Measurements from ENCODE around the gene EPB41L4A.

The EPB41L4A gene

DNA sequence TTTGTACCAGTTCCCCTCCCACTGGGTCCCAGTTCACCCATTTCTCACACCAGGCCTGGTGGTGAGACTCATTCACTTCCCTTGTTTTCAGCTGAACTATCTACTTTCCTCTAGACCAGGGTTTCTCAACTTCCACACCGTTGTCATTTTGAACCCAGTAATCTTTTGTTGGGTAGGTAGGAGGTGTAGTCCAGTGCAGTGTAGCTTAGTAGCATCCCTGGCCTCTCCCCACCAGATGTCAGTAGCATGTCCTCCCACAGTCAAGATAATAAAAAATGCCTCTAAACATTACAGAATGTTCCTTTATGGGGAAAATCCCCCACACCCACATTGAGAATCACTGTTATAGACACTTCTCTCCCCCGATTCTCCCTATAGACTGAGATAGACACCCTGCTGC is 299.1 kb downstream of the EPB41L4A start:
- no peak overlapping the region for H3K9ac ChIP-seq (ENCODE audit: low read length in 5 of 5)
- H3K27me3 ChIP-seq (ENCODE audit: control insufficient read depth in 5 of 5, insufficient read depth in 4 of 5, low read length in 5 of 5), result no peaks in the 10 kb centered on the region
- H3K36me3 ChIP-seq (ENCODE audit: control insufficient read depth in 5 of 5, insufficient read depth in 5 of 5, low read length in 5 of 5), result no peaks in the 10 kb centered on the region
- H3K4me1 ChIP-seq (ENCODE audit: control insufficient read depth in 5 of 5, insufficient read depth in 5 of 5, low read length in 5 of 5), result peaks cover 0 to 7% (median 0%) of the 10 kb centered on the region in 5 donors
- peaks cover 0 to 13% (median 8%) of the 10 kb centered on the region in 5 donors for H3K9me3 ChIP-seq (ENCODE audit: control insufficient read depth in 5 of 5, low read length in 5 of 5)
- no peak overlapping the region for H3K4me3 ChIP-seq (ENCODE audit: low read depth in 1 of 5, low read length in 5 of 5)
- no peak overlapping the region for H3K27ac ChIP-seq (ENCODE audit: low read depth, low read length)

DNA sequence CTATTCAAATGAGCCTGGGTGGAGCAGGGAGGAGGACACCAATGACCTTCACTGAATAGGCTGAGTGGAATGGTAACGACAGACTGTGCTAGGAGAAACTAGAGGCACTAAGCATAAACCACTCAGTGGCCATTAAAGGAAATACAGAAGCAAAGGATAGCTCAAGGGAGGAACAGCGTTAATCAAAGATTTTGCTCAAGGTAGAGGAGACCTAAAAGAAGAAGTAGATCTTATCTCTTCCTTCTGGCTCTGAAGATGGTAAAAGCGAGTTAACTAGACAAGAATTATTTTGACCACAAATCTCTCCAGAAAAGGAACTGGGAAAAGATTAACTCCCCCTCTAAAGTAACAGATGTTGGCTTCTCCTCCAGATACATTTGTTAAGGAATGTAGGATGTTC is 299.6 kb downstream of the EPB41L4A start:
- peaks cover 0 to 7% (median 0%) of the 10 kb centered on the region in 5 donors for H3K4me1 ChIP-seq (ENCODE audit: control insufficient read depth in 5 of 5, insufficient read depth in 5 of 5, low read length in 5 of 5)

DNA sequence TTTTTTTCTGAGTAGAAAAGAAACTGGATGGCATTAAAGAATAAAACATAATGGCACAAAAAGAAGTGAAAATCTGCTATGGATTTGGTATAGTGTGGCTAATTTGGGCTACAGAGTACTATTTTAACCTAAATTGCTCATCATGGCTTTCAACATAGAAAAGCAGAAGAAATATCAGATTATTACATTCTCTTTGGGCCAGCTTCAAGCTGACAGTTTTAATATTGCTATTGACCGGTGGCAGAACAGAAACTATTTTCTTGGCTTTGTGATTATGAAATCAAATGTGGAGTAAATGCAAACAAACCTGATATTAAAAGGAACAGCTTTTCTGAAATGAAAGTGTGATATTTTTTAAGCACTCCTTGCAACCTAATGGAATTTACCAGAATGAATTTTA is 301.5 kb downstream of the EPB41L4A start:
- Histone ChIP-seq H3K36me3 (ENCODE audit: control insufficient read depth in 5 of 5, insufficient read depth in 5 of 5, low read length in 5 of 5) (no peaks in the 10 kb centered on the region), H3K9ac (ENCODE audit: low read length in 5 of 5) (no peak overlapping the region), H3K4me3 (ENCODE audit: low read depth in 1 of 5, low read length in 5 of 5) (no peak overlapping the region), H3K27me3 (ENCODE audit: control insufficient read depth in 5 of 5, insufficient read depth in 4 of 5, low read length in 5 of 5) (no peaks in the 10 kb centered on the region), H3K9me3 (ENCODE audit: control insufficient read depth in 5 of 5, low read length in 5 of 5) (peaks cover 0 to 13% (median 8%) of the 10 kb centered on the region in 5 donors), H3K4me1 (ENCODE audit: control insufficient read depth in 5 of 5, insufficient read depth in 5 of 5, low read length in 5 of 5) (peaks cover 0 to 8% (median 0%) of the 10 kb centered on the region in 5 donors), H3K27ac (ENCODE audit: low read depth, low read length) (no peak overlapping the region)

More for the DNA sequence above, 299.6 kb downstream of the EPB41L4A start:
- no peaks in the 10 kb centered on the region for H3K27me3 ChIP-seq (ENCODE audit: control insufficient read depth in 5 of 5, insufficient read depth in 4 of 5, low read length in 5 of 5)
- peaks cover 0 to 13% (median 8%) of the 10 kb centered on the region in 5 donors for H3K9me3 ChIP-seq (ENCODE audit: control insufficient read depth in 5 of 5, low read length in 5 of 5)
- H3K9ac ChIP-seq (ENCODE audit: low read length in 5 of 5), result no peak overlapping the region
- no peak overlapping the region for H3K27ac ChIP-seq (ENCODE audit: low read depth, low read length)
- no peak overlapping the region for H3K4me3 ChIP-seq (ENCODE audit: low read depth in 1 of 5, low read length in 5 of 5)
- no peaks in the 10 kb centered on the region for H3K36me3 ChIP-seq (ENCODE audit: control insufficient read depth in 5 of 5, insufficient read depth in 5 of 5, low read length in 5 of 5)

DNA sequence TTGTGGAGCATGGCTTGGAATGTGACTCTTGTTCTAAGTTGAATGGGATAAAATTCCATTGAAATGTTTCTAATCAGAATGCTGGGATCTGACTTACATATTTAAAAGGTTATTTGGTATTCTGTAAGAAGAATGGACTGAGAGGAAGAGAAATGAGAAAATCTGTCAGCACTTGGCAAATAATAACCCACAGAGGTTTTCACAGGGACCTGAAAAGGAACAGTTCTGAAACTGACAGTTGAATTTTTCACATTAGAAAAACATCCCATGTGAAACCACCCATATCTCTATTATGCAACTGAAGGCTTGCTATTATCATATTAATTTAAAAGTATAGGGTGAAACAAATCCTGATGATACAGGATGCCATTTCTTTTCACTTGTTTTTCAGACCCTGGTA is 302.7 kb downstream of the EPB41L4A start:
- H3K9ac ChIP-seq (ENCODE audit: low read length in 5 of 5), result no peak overlapping the region
- H3K27ac ChIP-seq (ENCODE audit: low read depth, low read length), result no peak overlapping the region
- peaks cover 0 to 13% (median 2%) of the 10 kb centered on the region in 5 donors for H3K4me1 ChIP-seq (ENCODE audit: control insufficient read depth in 5 of 5, insufficient read depth in 5 of 5, low read length in 5 of 5)
- no peaks in the 10 kb centered on the region for H3K27me3 ChIP-seq (ENCODE audit: control insufficient read depth in 5 of 5, insufficient read depth in 4 of 5, low read length in 5 of 5)
- H3K9me3 ChIP-seq (ENCODE audit: control insufficient read depth in 5 of 5, low read length in 5 of 5), result peaks cover 0 to 11% (median 7%) of the 10 kb centered on the region in 5 donors
- H3K36me3 ChIP-seq (ENCODE audit: control insufficient read depth in 5 of 5, insufficient read depth in 5 of 5, low read length in 5 of 5), result no peaks in the 10 kb centered on the region
- no peak overlapping the region for H3K4me3 ChIP-seq (ENCODE audit: low read depth in 1 of 5, low read length in 5 of 5)

DNA sequence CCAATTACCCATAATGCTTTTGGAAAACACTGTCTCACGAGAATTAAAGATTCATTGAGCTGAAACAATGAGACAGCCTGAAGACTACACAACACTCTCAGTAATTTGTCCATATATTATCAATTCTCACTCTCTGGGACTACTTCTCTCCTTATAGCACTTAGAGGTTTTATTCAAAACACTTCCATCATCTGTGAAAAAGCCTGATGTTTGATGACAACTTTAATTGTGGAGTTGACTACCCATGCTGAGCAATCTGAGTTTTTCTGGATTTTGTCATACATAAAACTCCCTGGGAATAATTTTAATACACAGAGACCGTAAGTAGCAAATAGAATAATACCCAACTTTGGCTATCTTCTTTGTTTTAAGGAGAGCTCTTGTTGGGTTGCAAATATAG is 305.5 kb downstream of the EPB41L4A start:
- Histone ChIP-seq H3K9me3 (ENCODE audit: control insufficient read depth in 5 of 5, low read length in 5 of 5) (no peaks in the 10 kb centered on the region), H3K27ac (ENCODE audit: low read depth, low read length) (no peak overlapping the region), H3K27me3 (ENCODE audit: control insufficient read depth in 5 of 5, insufficient read depth in 4 of 5, low read length in 5 of 5) (no peaks in the 10 kb centered on the region), H3K36me3 (ENCODE audit: control insufficient read depth in 5 of 5, insufficient read depth in 5 of 5, low read length in 5 of 5) (no peaks in the 10 kb centered on the region), H3K4me1 (ENCODE audit: control insufficient read depth in 5 of 5, insufficient read depth in 5 of 5, low read length in 5 of 5) (peaks cover 0 to 20% (median 5%) of the 10 kb centered on the region in 5 donors), H3K9ac (ENCODE audit: low read length in 5 of 5) (no peak overlapping the region), H3K4me3 (ENCODE audit: low read depth in 1 of 5, low read length in 5 of 5) (no peak overlapping the region)

Data from subcutaneous abdominal adipose tissue (tissue), 5 donors.